ENCODE results near the gene FRS3. TPM values are rescaled to one million over a fixed set of nuclear protein-coding genes. Genes with fewer than 3 reads are reported as not detected.

Gene FRS3
- total and polyA plus RNA-seq, 9 of the 15 experiments (the other 6 are each of a cell fraction or from before 2014, with no cell fraction given) = 0.03 to 3.7 (median 1.6) TPM

GRCh38 chr6:41787219-41787917 lies 7.7 kb upstream of the FRS3 start, which contains the start of gene TOMM6 (continued):
- TF ChIP-seq ZFP36 (IDR thresholded peaks at IDR 0.05; ENCODE audit: low read depth, low read length, partially characterized antibody) (peak; percentile 33), ZNF224 (CRISPR knock-in tag; IDR thresholded peaks at IDR 0.05) (no peak), ZNF76 (CRISPR knock-in tag; IDR thresholded peaks at IDR 0.05; ENCODE audit: borderline replicate concordance) (no peak), PATZ1 (CRISPR knock-in tag; IDR thresholded peaks at IDR 0.05; ENCODE audit: borderline replicate concordance) (no peak), PYGO2 (tag; IDR thresholded peaks at IDR 0.05) (no peak), BHLHE40 (IDR thresholded peaks at IDR 0.05; ENCODE audit: low read length) (peak; percentile 68), ZKSCAN3 (CRISPR knock-in tag; IDR thresholded peaks at IDR 0.05) (no peak), EZH2 (IDR thresholded peaks at IDR 0.05; ENCODE audit: borderline replicate concordance, low read depth, low read length) (no peak), ZNF431 (CRISPR knock-in tag; IDR thresholded peaks at IDR 0.05) (peak; percentile 68; the same call in 1 of the 2 replicates), RREB1 (CRISPR knock-in tag; IDR thresholded peaks at IDR 0.05) (no peak), C11orf30 (IDR thresholded peaks at IDR 0.05; ENCODE audit: low read depth) (peak; percentile 99), EP300 (IDR thresholded peaks at IDR 0.05; ENCODE audit: low read length) (peak; percentile 44; the same call in 1 of the 2 replicates), CREB3L1 (IDR thresholded peaks at IDR 0.05; ENCODE audit: borderline replicate concordance, low read depth) (peak; percentile 81; the same call in 1 of the 2 replicates), ZNF695 (CRISPR knock-in tag; IDR thresholded peaks at IDR 0.05) (no peak), E2F4 (CRISPR knock-in tag; IDR thresholded peaks at IDR 0.05; ENCODE audit: low read depth) (no peak), MCM3 (IDR thresholded peaks at IDR 0.05) (no peak), HDAC6 (IDR thresholded peaks at IDR 0.05; ENCODE audit: low read depth, low read length) (no peak)

Data from K562 (cell line).